ENCODE data around the gene RHBDL1. TPM values are rescaled to one million over a fixed set of nuclear protein-coding genes. Genes with fewer than 3 reads are reported as not detected.

The RHBDL1 gene
- total RNA-seq, 1 donor from 2014 or later: 0.88 TPM

DNA sequence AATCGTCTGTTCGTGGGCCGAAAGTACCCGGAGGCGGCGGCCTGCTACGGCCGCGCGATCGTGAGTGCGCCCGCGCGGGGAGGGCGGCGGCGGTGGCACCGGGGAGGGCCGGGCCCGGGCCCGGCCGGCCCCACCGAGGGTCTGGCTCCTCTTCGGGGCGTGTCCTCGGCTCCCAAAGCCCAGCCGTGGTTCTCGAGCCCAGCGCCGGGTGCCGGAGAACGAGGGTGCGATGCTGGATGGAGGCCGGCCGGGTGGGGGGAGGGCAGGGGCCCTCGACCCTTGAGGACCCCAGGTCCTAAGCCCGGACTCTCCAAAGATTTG, 5.1 kb downstream of the RHBDL1 start:
- peaks cover 19% of the 10 kb centered on the region for H3K27me3 ChIP-seq (ENCODE audit: control insufficient read depth, insufficient read depth, low read length)
- TF ChIP-seq, protein P1, sequence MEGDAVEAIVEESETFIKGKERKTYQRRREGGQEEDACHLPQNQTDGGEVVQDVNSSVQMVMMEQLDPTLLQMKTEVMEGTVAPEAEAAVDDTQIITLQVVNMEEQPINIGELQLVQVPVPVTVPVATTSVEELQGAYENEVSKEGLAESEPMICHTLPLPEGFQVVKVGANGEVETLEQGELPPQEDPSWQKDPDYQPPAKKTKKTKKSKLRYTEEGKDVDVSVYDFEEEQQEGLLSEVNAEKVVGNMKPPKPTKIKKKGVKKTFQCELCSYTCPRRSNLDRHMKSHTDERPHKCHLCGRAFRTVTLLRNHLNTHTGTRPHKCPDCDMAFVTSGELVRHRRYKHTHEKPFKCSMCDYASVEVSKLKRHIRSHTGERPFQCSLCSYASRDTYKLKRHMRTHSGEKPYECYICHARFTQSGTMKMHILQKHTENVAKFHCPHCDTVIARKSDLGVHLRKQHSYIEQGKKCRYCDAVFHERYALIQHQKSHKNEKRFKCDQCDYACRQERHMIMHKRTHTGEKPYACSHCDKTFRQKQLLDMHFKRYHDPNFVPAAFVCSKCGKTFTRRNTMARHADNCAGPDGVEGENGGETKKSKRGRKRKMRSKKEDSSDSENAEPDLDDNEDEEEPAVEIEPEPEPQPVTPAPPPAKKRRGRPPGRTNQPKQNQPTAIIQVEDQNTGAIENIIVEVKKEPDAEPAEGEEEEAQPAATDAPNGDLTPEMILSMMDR (IDR thresholded peaks at IDR 0.05; ENCODE audit: insufficient read depth, low read length, poor library complexity, severe bottlenecking): no peak

GRCh38 chr16:680967-681745, 5.7 kb downstream of the RHBDL1 start:
- Histone ChIP-seq H3K36me3 (ENCODE audit: control insufficient read depth, insufficient read depth, low read length) (peaks cover 1% of the 10 kb centered on the region), H3K27me3 (ENCODE audit: control insufficient read depth, insufficient read depth, low read length) (peaks cover 16% of the 10 kb centered on the region), H3K4me3 (ENCODE audit: low read depth, low read length) (peak overlapping the region; percentile 77)
- TF ChIP-seq, protein P1 (IDR thresholded peaks at IDR 0.05; ENCODE audit: insufficient read depth, low read length, poor library complexity, severe bottlenecking): no peak
- DNase-seq (ENCODE audit: low read depth): no peak

More for the DNA sequence above, 5.1 kb downstream of the RHBDL1 start:
- no peak for DNase-seq (ENCODE audit: low read depth)
- Histone ChIP-seq H3K36me3 (ENCODE audit: control insufficient read depth, insufficient read depth, low read length) (peaks cover 1% of the 10 kb centered on the region), H3K4me3 (ENCODE audit: low read depth, low read length) (peak overlapping the region; percentile 77)

DNA sequence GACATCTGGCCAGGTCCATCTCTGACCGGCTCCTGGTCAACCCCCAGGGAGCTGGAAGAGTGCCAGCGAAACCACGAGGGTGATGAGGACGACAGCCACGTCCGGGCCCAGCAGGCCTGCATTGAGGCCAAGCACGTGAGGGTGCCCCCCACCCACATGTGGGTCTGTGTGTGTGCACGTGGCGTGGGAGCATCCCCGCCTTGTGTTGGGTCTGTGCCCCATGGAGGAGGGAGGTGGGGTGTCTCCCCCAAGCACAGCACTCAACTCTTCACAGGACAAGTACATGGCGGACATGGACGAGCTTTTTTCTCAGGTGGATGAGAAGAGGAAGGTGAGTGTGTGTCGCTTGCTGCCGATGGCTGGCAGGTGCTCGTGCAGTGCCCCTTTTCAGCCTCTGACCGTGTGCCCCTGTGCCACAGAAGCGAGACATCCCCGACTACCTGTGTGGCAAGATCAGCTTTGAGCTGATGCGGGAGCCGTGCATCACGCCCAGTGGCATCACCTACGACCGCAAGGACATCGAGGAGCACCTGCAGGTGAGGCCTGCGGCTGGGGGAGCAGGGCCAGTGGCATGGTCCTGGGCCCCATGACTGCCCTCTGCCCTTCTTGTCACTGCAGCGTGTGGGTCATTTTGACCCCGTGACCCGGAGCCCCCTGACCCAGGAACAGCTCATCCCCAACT, 6.4 kb downstream of the RHBDL1 start:
- DNase-seq (ENCODE audit: low read depth): no peak
- peaks cover 1% of the 10 kb centered on the region for H3K36me3 ChIP-seq (ENCODE audit: control insufficient read depth, insufficient read depth, low read length)

GRCh38 chr16:682493-683395, 7.3 kb downstream of the RHBDL1 start:
- Histone ChIP-seq H3K4me3 (ENCODE audit: low read depth, low read length) (peak overlapping the region; percentile 81), H3K27me3 (ENCODE audit: control insufficient read depth, insufficient read depth, low read length) (peaks cover 2% of the 10 kb centered on the region), H3K36me3 (ENCODE audit: control insufficient read depth, insufficient read depth, low read length) (peaks cover 1% of the 10 kb centered on the region)
- DNase-seq (ENCODE audit: low read depth): no peak
- TF ChIP-seq, protein P1 (IDR thresholded peaks at IDR 0.05; ENCODE audit: insufficient read depth, low read length, poor library complexity, severe bottlenecking): no peak

More for the DNA sequence above, 6.4 kb downstream of the RHBDL1 start:
- peaks cover 11% of the 10 kb centered on the region for H3K27me3 ChIP-seq (ENCODE audit: control insufficient read depth, insufficient read depth, low read length)
- H3K4me3 ChIP-seq (ENCODE audit: low read depth, low read length): no peak overlapping the region
- TF ChIP-seq, protein P1 (IDR thresholded peaks at IDR 0.05; ENCODE audit: insufficient read depth, low read length, poor library complexity, severe bottlenecking): no peak

DNA sequence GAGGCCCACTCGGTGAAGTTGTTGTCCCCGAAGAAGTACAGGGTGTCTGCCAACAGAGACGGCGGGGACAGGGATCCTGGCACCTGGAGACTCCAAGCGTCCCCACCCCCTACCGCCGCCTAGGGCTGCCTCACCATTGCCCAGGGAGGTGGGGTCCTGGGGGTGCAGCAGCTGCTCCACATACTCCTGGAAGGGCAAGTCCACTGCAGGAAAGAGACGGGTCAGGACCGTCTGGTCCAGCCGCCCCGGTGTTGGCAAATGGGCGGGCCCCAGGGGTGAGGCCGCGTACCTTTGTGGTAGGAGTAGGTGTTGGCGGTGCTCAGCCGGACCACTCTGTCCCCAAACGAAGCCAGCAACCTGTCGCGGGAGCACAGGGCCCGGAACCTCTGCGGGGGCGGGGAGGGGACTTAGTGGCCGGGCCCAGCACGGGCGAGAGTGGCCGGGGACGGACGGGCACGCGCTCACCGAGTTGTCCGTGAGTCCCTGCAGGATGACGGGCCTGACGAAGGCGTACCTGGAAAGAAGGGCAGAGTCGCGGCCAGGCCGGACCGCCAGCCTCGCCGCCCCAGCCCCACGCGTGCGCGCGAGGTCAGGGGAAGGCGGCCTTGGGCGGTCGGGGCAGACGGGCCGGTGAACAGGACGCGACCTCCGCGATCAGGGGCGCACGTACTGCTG, 8.1 kb downstream of the RHBDL1 start:
- no peak for DNase-seq (ENCODE audit: low read depth)
- H3K36me3 ChIP-seq (ENCODE audit: control insufficient read depth, insufficient read depth, low read length): peaks cover 1% of the 10 kb centered on the region

More for the DNA sequence above, 8.1 kb downstream of the RHBDL1 start:
- TF ChIP-seq, protein P1 (IDR thresholded peaks at IDR 0.05; ENCODE audit: insufficient read depth, low read length, poor library complexity, severe bottlenecking): no peak
- no peaks in the 10 kb centered on the region for H3K27me3 ChIP-seq (ENCODE audit: control insufficient read depth, insufficient read depth, low read length)
- peak overlapping the region; percentile 81 for H3K4me3 ChIP-seq (ENCODE audit: low read depth, low read length)

Measured in kidney epithelial cell (primary cell).